NCI-H748 (cell line): Measurements from ENCODE around the gene SLFN11.
"Not testable (repeated sequence)": the region's sequence is repeated elsewhere in the genome, so short reads cannot be mapped to it uniquely, and the experiment has no call there.

ENCODE experiments used
- DNase-seq: peaks from one replicate; lab custom pipeline; 2025; ENCODE audit not compliant: unreplicated experiment; lab: John Stamatoyannopoulos, UW

Gene SLFN11

DNA sequence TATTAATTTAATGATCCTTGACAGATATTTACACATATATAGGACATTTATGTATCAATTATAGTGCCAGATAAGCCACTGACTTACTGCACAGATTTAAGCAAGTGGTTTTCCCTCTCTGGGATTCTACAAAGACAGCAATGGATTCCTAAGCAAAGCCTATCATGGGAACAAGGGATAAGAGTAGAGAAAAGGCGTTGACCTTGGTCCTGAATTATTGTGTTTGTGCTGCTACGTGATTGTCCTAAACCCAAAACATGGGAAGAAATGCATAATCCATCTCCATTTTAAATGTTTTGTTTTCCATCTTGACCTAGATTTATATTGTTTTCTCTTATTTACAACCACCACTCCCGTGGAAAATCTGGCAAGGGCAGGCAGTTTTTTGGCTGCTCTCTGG lies 14.0 kb downstream of the SLFN11 start:
- DNase-seq = no peak

DNA sequence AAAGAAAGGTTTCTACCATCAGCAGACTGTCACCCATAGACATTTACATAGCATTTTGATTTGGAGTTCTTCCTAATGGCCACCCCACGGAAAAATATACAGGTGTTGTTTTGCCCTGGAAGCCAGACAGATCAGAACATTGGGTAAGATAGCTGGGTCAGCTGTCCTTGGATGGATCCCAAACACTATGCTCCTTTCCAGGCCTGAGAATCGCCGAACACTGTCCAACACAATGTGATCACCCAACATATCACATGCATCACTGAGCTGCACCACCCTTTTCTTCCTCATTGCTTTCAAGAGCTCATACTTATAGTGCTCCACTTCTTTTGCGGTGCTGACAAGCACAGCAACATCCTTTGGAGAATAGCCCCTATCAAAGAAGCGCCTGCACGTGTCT lies 21.1 kb downstream of the SLFN11 start:
- no peak for DNase-seq

DNA sequence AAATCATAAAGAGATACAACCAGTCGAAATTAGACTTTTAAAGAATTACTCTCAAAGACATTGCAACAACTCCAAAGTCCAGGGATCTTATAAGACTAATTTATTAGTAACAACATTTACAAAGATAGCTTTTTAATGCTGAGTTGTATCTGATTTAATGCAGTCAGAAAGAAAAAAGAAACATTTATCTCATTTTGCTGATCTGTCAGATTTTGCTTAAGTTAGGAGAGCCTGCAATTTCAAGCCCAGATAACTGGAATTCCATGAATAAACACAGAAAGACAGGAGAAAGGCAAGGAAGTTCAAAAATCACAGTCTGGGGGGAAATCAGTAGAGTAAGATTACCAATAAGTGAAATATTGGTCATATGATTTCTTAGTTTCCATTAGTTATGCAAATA lies 22.9 kb downstream of the SLFN11 start:
- no peak for DNase-seq

DNA sequence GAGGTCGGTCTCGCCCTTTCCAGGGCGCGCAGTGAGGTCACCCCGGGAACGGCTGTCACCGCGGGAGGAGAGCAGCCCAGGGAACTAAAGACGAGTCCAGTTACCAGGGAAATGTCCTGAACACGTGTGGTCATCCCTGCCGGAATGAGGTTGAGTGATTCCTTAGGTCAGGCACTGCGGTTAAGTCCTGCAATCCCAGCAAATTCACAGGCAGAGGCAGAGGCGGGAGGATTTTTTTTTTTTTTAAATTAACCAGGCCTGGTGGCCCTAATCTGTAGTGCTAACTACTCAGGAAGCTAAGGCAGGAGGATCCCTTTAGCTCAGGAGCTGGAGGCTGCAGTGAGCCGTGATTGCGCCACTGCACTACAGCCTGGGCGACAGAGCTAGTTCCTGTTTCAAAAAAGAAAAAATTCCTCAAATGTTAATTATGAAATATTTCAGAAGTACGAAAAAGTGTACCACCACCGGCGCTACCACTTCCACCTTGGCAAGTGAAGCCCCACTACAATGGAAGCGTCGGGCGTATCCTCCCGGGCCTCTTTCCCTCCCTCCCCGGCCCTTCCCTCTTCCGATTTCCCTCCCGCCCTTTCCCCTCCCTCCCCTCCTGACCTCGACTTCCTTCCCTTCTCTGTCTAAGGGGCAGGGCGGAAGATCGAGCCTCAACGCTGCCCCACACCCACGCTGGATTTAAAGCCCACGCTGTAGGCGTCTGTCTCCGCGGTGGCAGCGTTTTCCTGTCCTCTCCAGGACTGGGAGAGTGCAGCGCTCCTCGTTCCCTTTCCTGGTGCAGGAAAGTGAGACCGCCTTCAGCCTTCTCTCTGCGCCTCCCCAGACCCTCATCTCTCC lies 27.3 kb downstream of the SLFN11 start:
- DNase-seq = peak; percentile 48

DNA sequence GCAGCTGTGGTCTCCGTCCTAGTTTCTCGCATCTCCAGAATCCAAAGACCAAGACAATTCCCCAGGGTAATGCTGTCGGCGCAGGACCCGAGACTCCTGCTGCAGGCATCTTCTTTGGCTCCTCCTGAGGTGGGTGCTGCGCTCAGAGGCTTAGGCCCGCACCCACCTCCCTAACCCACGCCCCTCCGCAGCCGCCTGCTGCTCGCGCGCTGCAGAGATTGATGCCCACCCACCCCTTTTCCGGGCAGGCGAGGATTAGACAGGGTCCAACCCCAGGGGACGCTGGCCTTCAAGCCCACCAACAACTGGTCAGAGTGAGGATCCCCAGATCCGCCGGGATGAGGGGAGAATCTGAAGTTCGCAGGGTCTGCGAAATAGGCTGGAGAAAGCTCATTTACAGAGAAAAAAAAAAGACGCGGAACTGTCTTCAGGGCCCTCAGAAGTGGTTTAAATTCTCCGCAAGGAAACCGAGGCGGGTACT lies 27.9 kb downstream of the SLFN11 start:
- no peak for DNase-seq

DNA sequence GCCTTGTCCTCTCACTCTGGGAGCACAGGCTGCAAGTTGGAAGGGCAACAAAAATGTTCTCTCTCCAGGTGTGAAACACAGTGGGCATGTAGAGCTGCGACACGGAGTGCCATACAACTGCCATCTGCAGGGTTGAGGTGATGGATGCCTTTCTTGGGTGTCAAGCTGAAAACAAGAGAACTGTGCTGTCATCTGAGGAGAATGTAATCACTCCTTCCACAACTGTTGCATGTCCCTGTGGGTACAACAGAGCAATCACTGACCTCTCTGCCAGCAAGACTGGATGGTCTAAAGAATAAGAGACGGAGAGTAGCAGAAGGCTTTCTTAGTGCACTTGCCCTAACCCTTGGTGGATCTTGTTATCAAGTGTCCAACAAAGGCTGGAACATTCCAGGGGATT lies 29.2 kb downstream of the SLFN11 start:
- no peak for DNase-seq

DNA sequence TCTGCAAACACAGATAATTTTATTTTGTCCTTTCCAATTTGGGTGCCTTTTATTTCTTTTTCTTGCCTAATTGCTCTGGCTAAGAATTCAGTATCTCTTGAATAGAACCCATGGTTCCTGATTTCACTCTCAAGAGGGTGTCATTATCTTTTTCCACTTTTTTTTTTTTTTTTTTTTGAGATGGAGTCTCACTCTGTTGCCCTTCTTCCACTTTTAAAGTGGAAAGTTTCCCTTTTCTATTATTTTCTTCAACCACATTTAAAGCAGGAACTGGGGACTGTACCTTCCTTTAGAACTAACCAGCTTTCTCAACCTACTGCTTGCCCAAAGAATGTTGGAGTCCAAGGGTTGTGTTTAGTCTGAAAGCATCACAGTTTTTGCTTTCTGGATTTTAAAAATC lies 31.1 kb downstream of the SLFN11 start:
- DNase-seq = no peak

DNA sequence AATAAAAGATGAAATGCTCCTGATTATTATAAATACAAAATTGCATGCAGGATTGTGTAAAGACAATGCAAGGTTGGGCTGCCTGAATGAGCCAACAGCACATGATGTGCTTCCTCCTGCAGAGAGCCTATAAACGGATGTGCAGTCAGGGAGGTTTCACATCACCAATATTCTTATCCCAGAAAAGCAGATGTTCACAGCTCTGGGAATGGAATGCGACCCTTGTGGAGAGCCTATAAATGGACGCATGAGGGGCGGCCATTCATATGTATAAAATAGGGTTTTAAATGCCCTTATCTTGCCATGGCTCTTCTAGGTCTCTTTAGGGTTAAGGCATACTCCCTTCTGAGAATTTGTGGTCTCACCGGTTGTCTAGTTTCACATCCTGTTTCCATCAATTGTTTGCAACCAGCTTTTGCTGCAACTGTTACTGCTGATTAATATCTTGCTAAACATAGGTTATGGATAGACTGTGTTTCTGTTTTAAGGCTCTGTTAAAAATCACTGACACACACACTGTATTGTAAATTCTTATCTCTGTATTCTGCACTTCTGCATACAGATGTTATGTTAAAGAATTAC lies 31.9 kb downstream of the SLFN11 start:
- no peak for DNase-seq

DNA sequence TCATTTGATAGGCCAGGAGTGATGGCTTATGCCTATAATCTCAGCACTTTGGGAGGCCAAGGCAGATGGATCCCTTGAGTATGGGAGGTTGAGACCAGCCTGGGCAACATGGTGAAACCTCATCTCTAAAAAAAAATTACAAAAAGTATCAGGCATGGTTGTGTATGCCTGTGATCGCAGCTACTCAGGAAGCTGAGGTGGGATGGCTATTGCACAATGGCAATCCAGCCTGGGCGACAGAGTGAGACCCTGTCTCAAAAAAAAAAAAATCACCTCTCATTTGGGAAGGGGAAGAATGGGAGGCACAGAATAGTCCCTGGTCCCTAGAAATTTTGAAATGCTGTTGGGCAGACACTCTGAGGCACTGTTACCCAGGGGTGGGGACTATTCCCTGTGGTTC lies 35.2 kb downstream of the SLFN11 start:
- no peak for DNase-seq

DNA sequence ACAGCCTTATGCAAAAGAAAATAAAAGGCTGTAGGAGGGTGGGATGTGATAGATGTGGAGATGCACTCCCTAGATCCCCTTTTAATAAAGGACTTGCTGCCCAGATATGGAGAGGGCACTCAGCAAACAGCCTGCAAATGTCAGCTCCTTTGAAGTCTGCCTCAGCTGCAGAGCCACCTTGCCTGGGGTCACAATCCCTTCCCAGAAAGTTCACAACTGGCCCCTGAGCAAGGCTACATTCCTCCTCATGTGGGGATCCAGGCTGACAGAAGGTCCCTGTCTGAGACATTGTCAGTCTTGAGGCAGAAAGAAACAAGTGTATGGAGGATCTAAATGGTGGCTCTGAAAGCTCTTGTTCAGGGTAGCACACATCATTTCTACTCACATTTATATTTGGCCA lies 36.1 kb downstream of the SLFN11 start:
- DNase-seq = no peak

DNA sequence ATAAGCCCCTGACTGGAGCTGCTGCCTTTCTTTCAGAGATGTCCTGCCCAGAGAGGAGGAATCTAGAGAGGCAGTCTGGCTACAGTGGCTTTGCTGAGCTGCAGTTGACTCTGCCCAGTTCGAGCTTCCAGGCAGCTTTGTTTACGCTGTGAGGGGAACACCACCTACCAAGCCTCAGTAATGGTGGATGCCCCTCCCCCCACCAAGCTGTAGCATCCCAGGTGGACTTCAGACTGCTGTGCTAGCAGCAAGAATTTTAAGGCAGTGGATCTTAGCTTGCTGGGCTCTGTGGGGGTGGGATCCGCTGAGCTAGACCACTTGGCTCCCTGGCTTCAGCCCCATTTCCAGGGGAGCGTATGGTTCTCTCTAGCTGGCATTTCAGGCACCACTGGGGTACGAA lies 39.8 kb downstream of the SLFN11 start:
- not testable (repeated sequence) for DNase-seq

DNA sequence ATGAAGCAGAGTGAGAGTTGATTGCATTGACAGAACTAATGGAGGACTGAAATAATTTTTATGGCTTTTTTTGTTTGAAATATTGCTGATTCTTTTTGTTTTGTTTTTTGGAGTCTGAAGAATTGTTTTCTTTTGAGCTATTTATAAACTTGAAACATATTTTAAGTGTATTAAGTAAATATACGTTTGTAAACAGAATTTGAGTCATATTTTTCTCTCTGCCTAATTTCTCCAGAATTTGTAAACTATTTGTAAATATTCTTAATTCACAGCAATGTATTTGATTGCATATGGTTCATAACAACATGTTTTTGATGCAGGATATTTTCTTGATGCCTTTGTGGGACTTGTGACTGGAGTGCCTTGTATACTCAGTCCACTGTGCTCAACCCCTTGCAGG lies 50.7 kb downstream of the SLFN11 start:
- no peak for DNase-seq

DNA sequence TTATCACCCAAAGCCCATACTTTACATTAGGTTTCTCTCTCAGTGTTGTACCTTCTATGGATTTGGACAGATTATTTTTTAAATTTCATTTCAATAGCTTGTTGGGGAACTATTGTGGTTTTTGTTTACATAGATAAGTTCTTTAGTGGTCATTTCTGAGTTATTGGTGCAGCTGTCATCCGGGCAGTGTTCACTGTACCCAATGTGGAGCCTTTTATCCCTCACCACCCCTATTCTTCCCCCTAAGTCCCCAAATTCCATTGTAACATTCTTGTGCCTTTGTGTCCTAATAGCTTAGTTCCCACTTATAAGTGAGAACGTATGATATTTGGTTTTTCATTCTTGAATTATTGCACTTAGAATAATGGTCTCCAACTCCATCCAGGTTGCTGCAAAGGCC lies 57.5 kb downstream of the SLFN11 start:
- DNase-seq = no peak

DNA sequence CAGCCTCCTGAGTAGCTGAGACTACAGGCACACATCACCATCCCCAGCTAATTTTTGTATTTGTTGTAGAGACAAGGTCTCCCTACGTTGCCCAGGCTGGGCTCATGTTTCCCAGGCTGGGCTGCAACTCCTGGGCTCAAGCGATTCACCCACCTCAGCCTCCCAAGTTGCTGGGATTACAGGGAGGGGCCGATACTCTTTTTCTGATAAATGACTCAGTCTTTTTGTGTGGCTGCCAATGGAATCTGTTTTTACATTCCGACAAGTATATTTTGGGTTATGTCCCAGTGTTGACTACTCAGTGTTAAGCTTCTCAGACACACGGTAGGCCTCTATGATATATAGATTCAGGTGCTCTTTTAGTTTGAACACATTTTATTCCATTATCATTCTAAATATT lies 58.1 kb downstream of the SLFN11 start:
- no peak for DNase-seq

DNA sequence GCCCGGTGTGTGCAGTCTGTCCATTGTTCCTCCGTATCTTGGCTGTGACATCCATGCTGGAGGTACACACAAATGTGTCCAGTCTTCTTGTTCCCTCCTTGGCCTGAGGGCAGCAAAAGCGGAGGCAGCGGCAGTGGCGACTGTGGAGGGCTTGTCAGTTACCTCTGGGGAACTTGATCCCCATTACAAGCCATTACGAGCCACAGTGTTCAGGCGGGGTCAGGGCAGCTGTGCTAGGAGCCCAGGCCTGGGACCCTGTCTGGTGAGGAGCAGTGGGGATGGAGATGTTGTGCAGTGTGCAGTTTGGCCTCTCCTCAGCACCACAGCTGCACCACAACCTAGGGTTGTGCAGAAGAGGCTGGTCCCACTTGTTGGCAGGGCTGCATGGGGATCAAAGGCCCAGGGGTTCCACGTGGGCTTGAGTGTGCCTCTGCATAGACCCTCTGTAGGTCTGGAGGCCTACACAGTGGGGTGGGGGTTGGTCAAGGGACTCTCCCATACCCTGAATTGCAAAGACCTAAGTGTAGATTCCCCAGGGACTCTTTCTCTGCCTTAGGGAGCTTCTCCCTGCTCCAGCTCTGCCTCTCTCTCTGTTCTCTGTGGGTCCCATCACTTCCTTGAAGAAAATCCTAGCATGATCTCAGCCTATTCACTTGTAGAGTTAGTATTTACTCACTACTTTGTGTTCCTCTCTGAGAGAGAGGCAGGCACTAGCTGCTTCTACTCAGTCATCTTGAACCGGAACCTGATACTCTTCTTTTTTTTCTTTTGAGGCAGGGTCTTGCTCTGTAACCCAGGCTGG lies 58.8 kb downstream of the SLFN11 start:
- DNase-seq = no peak

DNA sequence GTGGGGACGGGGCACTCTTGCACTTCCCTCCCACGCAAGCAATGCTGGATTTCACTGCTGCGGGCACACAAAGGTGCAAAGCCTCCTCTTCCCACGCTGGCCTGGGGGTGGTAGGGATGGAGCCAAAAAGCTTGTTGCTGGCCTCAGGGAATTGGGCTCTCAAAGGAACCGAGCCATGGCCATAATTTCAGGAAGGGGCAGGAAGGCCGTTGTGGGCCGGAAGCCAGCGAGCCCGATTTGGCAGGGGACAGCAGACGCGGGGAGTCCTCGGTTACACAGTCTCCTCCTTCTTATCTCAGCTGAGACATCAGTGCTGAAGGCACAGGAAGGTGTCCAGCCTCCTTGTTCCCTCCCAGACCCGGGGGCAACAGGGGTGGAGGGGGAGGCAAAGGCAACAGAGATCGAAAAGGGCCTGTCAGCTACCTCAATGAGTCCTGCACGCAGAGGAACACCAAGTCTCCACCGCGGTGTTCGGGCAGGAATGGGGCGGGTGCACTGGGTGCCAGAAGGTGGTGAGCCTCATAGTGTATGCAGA lies 59.5 kb downstream of the SLFN11 start:
- no peak for DNase-seq

DNA sequence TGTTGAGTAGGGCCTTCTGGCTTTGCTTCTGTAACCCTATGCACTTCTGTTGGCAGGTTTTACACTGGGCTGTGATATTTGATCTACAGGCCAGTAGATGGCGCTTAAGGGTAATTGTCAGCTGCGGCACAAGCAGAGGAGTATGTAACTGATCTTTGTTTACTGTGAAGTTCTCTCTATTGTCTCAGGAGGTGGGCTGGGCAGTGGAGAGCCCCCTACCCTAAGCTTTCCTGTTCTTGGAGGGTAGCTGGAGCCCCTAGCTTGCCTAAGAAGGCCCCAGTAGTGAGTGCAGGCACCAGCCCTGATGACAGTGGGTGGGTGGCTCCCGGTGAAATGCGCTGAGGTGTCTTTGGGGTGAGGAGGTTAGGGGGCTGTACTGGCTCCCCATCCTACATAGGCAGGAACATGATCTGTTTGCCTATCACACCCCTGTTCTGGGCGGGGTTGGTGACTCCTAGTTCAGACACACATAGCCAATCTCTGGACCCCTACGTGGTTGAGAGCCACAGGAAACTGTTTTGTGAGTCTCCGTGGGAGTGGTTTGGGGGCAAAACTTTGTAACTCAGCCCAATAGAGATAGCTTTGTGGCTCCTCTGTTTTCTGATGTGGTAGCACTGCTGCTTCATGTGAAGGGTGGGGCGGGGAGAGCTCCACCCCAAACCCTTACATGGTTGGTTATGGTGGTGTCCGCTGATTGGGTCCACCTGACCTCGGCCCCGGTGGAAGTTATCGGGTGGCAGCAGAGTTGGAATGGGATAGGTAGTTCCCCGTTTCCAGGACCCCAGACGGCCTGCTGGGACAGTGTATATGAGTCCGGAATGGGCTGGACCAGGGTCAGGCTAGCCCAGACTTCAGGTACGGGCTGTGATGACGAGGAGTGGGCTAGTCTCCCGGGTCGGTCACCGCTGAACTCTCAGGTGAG lies 60.4 kb downstream of the SLFN11 start:
- DNase-seq = peak; percentile 55

DNA sequence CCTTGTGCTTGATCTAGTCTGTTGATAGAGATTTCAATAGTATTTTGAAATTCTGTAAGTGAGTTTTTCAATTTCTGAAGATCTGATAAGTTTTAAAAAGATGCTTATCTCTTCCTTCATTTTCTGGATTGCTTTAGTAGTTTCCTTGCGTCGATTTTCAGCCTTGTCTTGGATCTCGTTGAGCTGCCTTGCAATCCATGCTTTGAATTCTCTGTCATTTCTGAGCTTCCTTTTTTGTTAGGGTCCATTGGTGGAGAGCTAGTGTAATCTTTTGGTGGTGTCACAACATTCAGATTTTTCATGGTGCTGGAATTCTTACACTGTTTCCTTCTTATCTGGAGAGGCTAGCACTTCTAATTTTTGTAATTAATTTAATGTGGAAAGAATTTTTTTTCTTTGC lies 61.1 kb downstream of the SLFN11 start:
- no peak for DNase-seq

DNA sequence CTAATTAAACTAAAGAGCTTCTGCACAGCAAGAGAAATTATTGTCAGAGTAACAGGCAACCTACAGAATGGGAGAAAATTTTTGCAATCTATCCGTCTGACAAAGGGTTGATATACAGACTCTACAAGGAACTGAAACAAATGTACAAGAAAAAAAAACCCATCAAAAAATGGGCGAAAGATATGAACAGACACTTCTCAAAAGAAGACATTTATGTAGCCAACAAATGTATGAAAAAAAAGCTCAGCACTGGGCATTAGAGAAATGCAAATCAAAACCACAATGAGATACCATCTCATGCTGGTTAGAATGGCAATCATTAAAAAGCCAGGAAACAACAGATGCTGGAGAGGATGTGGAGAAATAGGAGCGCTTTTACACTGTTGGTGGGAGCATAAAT lies 64.1 kb downstream of the SLFN11 start:
- DNase-seq = not testable (repeated sequence)
